HepG2 (cell line): ENCODE results near the gene CARD16. TPM values are rescaled to one million over a fixed set of nuclear protein-coding genes. Genes with fewer than 3 reads are reported as not detected.
A peak's percentile ranks its signal among the peaks of the same experiment; 100 is the strongest.

ENCODE experiments used
- ARHGAP35 ChIP-seq: sonication (generic); formaldehyde crosslinking; IDR thresholded peaks from 2 replicates; pipeline ENCODE4 v1.9.0; 2022; ENCODE audit warnings: mild to moderate bottlenecking, inconsistent platforms, moderate library complexity, missing genetic modification reagents, borderline replicate concordance
- CHD4 ChIP-seq: fragments of 200-600 bp; sonication (generic); IDR thresholded peaks from 2 replicates; pipeline ENCODE4 v1.7.0; 2017; ENCODE audit warnings: mild to moderate bottlenecking, low read length, borderline replicate concordance
- ELK4 ChIP-seq: sonication (generic); formaldehyde crosslinking; IDR thresholded peaks from 2 replicates; pipeline ENCODE4 v1.9.0; 2021; ENCODE audit warnings: missing genetic modification reagents, borderline replicate concordance
- HDAC1 ChIP-seq: sonication (generic); formaldehyde crosslinking; IDR thresholded peaks from 2 replicates; pipeline ENCODE4 v1.5.1; 2020; ENCODE audit warnings: mild to moderate bottlenecking, missing genetic modification reagents
- HMGXB4 ChIP-seq, 2 experiments: sonication (generic) in 1 of 2; formaldehyde crosslinking in 1 of 2; IDR thresholded peaks; 2 replicates each; pipeline versions ENCODE4 v1.4.0 to v1.6.1; 2018 to 2020; ENCODE audit warnings: missing genetic modification reagents in 2 of 2, borderline replicate concordance in 1 of 2, low read depth in 1 of 2, mild to moderate bottlenecking in 1 of 2, missing biosample characterization in 1 of 2
- HNRNPL ChIP-seq: fragments of 200-400 bp; formaldehyde crosslinking; IDR thresholded peaks from 2 replicates; pipeline ENCODE4 v1.6.1; 2017; ENCODE audit warnings: mild to moderate bottlenecking, low read depth, low read length
- KDM1A ChIP-seq: IDR thresholded peaks from 2 replicates; pipeline ENCODE4 v1.6.1; 2016; ENCODE audit warnings: missing compliant biosample characterization
- KDM3A ChIP-seq: IDR thresholded peaks from 2 replicates; pipeline ENCODE4 v1.6.1; 2018; ENCODE audit warnings: low read depth, missing compliant biosample characterization
- RFX5 ChIP-seq: IDR thresholded peaks from 2 replicates; pipeline ENCODE4 v1.6.1; 2011; ENCODE audit warnings: low read depth, low read length, improper control_type of control experiment
- SPEN ChIP-seq: sonication (generic); formaldehyde crosslinking; IDR thresholded peaks from 2 replicates; pipeline ENCODE4 v1.5.1; 2020; ENCODE audit warnings: low read depth, mild to moderate bottlenecking, missing genetic modification reagents
- SRSF1 ChIP-seq: fragments of 200-400 bp; formaldehyde crosslinking; optimal IDR thresholded peaks from 2 replicates; pipeline ENCODE3; 2017; ENCODE audit warnings: mild to moderate bottlenecking, low read depth, low read length, moderate library complexity
- TMF1 ChIP-seq: sonication (generic); formaldehyde crosslinking; IDR thresholded peaks from 2 replicates; pipeline ENCODE4 v1.8.1; 2022; ENCODE audit warnings: low read depth, missing genetic modification reagents
- ZFX ChIP-seq: sonication (generic); formaldehyde crosslinking; IDR thresholded peaks from 2 replicates; pipeline ENCODE4 v1.4.0; 2020; ENCODE audit warnings: mild to moderate bottlenecking, low read depth, missing genetic modification reagents, moderate library complexity
- ZNF101 ChIP-seq: sonication (generic); formaldehyde crosslinking; IDR thresholded peaks from 2 replicates; pipeline ENCODE4 v1.4.0; 2020; ENCODE audit warnings: mild to moderate bottlenecking, low read depth, missing genetic modification reagents, borderline replicate concordance
- ZNF160 ChIP-seq: sonication (generic); formaldehyde crosslinking; IDR thresholded peaks from 2 replicates; pipeline ENCODE4 v1.8.0; 2022; ENCODE audit warnings: mild to moderate bottlenecking, inconsistent platforms, missing genetic modification reagents
- ZNF17 ChIP-seq: sonication (generic); formaldehyde crosslinking; IDR thresholded peaks from 2 replicates; pipeline ENCODE4 v1.5.0; 2020; ENCODE audit warnings: mild to moderate bottlenecking, missing genetic modification reagents
- ZNF224 ChIP-seq: sonication (generic); formaldehyde crosslinking; IDR thresholded peaks from 2 replicates; pipeline ENCODE4 v1.5.0; 2020; ENCODE audit warnings: mild to moderate bottlenecking, missing genetic modification reagents
- ZNF24 ChIP-seq: fragments of 450-650 bp; IDR thresholded peaks from 2 replicates; pipeline ENCODE4 v1.6.1; 2017; ENCODE audit warnings: antibody characterized with exemption, mild to moderate bottlenecking
- ZNF484 ChIP-seq: sonication (generic); formaldehyde crosslinking; IDR thresholded peaks from 2 replicates; pipeline ENCODE4 v1.5.1; 2020; ENCODE audit warnings: mild to moderate bottlenecking, low read depth, missing genetic modification reagents, borderline replicate concordance
- ZNF558 ChIP-seq: sonication (generic); formaldehyde crosslinking; IDR thresholded peaks from 2 replicates; pipeline ENCODE4 v1.9.0; 2022; ENCODE audit warnings: mild to moderate bottlenecking, missing genetic modification reagents, borderline replicate concordance
- ZNF569 ChIP-seq: sonication (generic); formaldehyde crosslinking; IDR thresholded peaks from 2 replicates; pipeline ENCODE4 v1.5.0; 2020; ENCODE audit warnings: mild to moderate bottlenecking, missing genetic modification reagents, moderate library complexity, borderline replicate concordance
- ZNF574 ChIP-seq: sonication (generic); formaldehyde crosslinking; IDR thresholded peaks from 2 replicates; pipeline ENCODE4 v1.4.0; 2020; ENCODE audit warnings: missing genetic modification reagents
- ZSCAN31 ChIP-seq: sonication (generic); formaldehyde crosslinking; IDR thresholded peaks from 2 replicates; pipeline ENCODE4 v1.5.0; 2020; ENCODE audit warnings: low read depth, mild to moderate bottlenecking, missing genetic modification reagents
- polyA plus RNA-seq, 8 experiments: library from polyadenylated mRNA; depleted of rRNA in 3 of 8; stranded (reverse) in 7 of 8; unstranded in 1 of 8; fragments of >200 nt; fragmentation: Illumina TruSeq in 4 of 8; extraction: Trizol in 4 of 8; gene quantifications; 2 replicates each; pipeline versions ENCODE4 v1.2.1 to v1.2.3, GENCODE V29; 2011 to 2016; ENCODE audit warnings: low read depth in 4 of 8, missing spikeins in 1 of 8, mixed read lengths in 1 of 8; ENCODE audit not compliant: insufficient read depth in 1 of 8
- total RNA-seq, 5 experiments: library from RNA; depleted of rRNA; stranded (reverse); fragments of >200 nt; fragmentation: Illumina TruSeq; extraction: Trizol; gene quantifications; 2 replicates each; pipeline ENCODE4 v1.2.3, GENCODE V29; 2016; ENCODE audit warnings: low read depth in 1 of 5
- TF ChIP-seq, protein P1 (sequence below): sonication (generic); formaldehyde crosslinking; IDR thresholded peaks from 2 replicates; pipeline ENCODE4 v1.8.0; 2022; ENCODE audit warnings: mild to moderate bottlenecking, missing genetic modification reagents; ENCODE audit not compliant: insufficient replicate concordance

CARD16 gene
- total and polyA plus RNA-seq, 2 of the 13 experiments (the other 11 are each of a cell fraction or from before 2014, with no cell fraction given) = 0.34 TPM; not detected in 1

- TF ChIP-seq ELK4 (CRISPR knock-in tag) (no peak), SRSF1 (no peak), TMF1 (CRISPR knock-in tag) (no peak), ZSCAN31 (CRISPR knock-in tag) (0 out of 2 replicates have a peak, but pooled peaks have one; percentile 62), ARHGAP35 (CRISPR knock-in tag) (no peak), ZNF24 (no peak), ZNF569 (no peak), RFX5 (no peak), ZNF101 (CRISPR knock-in tag) (no peak), ZNF558 (CRISPR knock-in tag) (no peak), ZNF484 (CRISPR knock-in tag) (no peak), ZNF17 (no peak), CHD4 (no peak), HNRNPL (no peak), SPEN (CRISPR knock-in tag) (no peak), KDM1A (no peak), ZNF224 (CRISPR knock-in tag) (no peak), HDAC1 (CRISPR knock-in tag) (peak; percentile 66; the same call in 1 of the 2 replicates), ZNF160 (CRISPR knock-in tag) (no peak), HMGXB4 (CRISPR knock-in tag; IDR thresholded peaks at IDR 0.05; ENCODE audit: borderline replicate concordance in 1 of 2, low read depth in 1 of 2) (0 out of 4 replicates have a peak, but pooled peaks of 1 of the 2 experiments have one; percentile 32), KDM3A (no peak), ZNF574 (no peak), ZFX (CRISPR knock-in tag) (no peak)
- TF ChIP-seq, protein P1, sequence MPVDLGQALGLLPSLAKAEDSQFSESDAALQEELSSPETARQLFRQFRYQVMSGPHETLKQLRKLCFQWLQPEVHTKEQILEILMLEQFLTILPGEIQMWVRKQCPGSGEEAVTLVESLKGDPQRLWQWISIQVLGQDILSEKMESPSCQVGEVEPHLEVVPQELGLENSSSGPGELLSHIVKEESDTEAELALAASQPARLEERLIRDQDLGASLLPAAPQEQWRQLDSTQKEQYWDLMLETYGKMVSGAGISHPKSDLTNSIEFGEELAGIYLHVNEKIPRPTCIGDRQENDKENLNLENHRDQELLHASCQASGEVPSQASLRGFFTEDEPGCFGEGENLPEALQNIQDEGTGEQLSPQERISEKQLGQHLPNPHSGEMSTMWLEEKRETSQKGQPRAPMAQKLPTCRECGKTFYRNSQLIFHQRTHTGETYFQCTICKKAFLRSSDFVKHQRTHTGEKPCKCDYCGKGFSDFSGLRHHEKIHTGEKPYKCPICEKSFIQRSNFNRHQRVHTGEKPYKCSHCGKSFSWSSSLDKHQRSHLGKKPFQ = no peak
These were observed 50.1 kb downstream of the CARD16 start (continued) for GRCh38 chr11:104995001-104995408.
